Stimulated activated CD4-positive, alpha-beta T cell treated with anti-CD3 and anti-CD28 coated beads, Interleukin-12 subunit alpha, Interleukin-12 subunit beta, amount 100 ng/mL, for 48 hours (primary cell): ENCODE data around the gene ZNF541.

ENCODE experiments used
- DNase-seq, 3 donors: peaks; one replicate each; pipeline ENCODE4 v3.0.0-alpha.2; 2020; ENCODE audit warnings: low read depth in 2 of 3, low spot score in 1 of 3

ZNF541 gene

GRCh38 chr19:47547199-47547598 lies 25.7 kb downstream of the ZNF541 start:
- no peak for DNase-seq

GRCh38 chr19:47545061-47545948 lies 27.6 kb downstream of the ZNF541 start:
- DNase-seq: no peak

- DNase-seq: no peak
These were observed 28.5 kb downstream of the ZNF541 start for GRCh38 chr19:47544476-47544875.

DNA sequence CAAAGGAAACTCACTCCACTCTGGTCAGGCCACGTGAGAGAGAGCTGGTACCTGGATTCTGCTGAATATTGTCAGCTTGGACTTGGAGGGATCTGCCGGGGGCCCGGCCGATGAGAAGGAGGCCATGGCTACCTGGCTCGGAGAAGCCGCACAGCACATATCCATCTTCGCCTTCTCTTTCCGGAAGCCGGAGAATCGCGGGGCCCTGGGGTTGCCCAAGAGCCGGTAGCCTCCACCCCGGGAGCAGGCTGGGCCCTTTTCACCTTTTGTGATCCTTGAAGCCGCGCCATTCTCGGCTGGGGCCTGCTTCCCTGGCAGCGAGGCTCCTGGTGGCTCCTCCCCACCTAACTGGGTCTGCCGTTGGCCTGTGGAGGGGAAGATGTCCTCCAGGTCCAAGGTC lies 28.9 kb downstream of the ZNF541 start:
- DNase-seq: no peak

- no peak for DNase-seq
These were observed 30.9 kb downstream of the ZNF541 start for GRCh38 chr19:47542030-47542475.

GRCh38 chr19:47541518-47541917 lies 31.4 kb downstream of the ZNF541 start:
- DNase-seq: no peak

DNA sequence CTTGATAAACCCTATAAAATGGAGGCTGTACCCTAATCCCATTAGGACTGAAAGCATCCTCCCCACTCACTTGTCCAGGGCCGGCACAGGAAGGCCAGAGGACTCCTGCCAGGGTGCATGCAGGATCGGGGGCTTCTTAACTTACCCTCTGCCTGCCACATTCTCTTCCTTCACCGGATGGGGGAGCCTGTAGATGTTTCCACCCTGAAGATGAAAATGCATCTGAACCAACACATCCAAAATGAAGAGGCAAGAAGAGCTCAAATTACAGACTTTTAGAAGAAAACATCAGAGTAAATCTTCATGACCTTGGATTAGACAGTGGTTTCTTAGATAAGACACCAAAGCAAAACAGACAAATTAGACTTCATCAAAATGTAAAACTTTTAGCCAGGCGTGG lies 32.2 kb downstream of the ZNF541 start:
- DNase-seq: no peak

DNA sequence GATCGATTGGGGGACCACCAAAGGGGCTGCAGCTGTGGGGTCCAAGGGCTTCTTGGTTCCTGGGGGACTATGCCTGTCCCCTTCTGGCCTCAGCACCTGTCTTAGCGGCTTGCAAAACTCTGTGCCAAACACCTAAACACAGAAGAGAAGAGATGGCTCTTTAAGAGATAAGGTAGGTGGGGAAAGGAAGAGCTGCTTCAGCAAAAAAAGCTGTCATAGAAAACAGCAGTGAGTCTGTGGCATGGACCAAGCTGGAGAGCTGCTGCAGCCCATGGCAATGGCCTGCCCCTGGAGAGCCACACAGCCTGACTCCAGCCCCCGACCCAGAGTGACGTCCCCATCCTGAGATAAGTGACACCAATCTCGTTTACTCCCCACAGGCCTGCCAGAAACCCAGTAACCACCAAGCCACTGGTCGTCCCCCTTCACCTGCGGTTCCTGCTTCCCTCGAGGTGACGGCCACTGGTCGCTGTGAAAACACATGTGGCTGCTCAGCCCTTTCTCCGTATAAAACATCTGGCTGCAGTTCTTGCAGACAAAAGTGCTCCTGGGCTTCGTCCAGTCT lies 33.1 kb downstream of the ZNF541 start:
- no peak for DNase-seq

DNA sequence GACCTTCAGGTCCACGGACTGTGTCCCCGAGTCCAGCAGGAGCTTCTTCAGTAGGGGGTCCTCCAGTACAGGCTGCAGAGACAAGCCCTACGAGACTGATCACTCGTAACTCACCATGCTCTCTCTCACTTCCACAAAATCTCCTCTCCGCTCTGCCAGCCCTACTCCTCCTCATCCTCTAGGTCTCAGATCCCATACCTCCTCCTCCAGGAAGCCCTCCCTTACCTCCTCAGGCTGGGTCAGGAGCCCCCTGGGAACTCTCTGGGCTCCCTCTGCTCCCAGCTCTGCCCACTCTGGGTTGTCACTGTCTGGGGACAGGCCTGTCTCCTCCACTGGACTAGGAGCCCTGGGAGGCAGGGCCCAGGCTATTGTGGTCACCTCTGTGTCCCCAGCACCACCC lies 34.1 kb downstream of the ZNF541 start:
- DNase-seq: no peak

DNA sequence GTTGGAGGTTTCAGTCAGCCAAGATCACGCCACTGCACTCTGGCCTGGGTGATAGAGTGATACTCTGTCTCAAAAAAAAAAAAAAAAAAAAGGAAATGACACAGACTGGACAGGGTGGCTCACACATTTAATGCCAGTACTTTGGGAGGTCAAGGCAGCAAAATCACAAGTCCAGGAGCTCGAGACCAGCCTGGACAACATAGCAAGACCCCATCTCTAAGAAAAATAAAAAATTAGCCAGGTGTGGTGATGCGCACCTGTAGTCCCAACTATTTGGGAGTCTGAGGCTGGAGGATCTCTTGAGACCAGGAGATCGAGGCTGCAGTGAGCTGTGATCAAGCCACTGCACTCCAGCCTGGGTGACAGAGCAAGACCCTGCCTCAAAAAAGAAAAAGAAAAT lies 35.5 kb downstream of the ZNF541 start:
- DNase-seq: no peak

DNA sequence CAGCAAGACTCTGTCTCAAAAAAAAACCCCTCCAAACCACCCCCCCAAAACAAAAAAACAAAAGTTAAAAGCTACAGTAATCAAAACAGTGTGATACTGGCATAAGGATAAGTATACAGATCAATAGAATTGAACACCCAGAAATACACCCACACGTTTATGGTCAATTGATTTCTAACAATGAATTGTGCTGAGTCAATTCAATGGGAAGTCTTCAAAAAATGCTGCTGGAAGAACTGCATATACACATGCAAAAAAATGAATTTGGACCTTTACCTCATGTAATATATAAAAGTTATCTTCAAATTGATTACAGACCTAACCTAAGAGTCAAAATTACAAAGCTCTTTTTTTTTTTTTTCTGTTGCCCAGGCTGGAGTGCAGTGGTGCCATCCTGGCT lies 38.3 kb downstream of the ZNF541 start:
- no peak for DNase-seq

DNA sequence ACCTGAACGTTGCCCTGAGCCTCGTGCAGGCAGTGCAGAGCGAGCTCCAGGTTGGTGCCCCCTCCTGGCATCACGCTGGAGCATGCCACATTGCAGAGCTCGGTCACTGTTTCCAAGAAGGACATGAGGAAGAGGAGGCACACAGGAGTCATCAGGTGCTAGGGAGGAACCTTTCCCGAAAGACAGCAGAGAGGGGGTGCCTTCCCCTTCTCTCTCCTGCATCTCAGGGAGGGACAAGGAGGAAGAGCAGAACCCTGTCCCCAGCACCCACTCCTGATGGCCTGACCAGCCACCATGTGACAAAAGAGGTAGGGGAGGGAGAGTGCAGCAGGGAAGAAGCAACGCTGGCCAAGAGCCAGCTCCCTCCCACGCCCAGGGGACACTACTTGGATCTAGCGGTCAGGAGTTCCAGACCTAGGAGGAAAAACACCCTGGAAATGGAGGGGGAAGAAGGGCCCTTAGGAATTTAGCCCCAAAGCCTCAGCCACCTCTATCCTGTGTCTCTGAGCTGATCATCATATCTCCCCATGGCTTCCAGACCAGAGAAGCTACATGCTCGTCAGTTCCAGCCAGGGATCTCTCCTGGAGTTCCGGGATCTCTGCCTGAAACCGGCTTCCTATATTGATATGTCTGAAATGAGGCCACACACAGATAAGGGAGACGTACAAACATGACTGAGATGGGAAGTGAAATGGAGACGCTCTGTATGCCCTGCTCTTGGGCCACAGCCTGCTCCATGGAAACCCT lies 41.1 kb downstream of the ZNF541 start:
- no peak for DNase-seq

DNA sequence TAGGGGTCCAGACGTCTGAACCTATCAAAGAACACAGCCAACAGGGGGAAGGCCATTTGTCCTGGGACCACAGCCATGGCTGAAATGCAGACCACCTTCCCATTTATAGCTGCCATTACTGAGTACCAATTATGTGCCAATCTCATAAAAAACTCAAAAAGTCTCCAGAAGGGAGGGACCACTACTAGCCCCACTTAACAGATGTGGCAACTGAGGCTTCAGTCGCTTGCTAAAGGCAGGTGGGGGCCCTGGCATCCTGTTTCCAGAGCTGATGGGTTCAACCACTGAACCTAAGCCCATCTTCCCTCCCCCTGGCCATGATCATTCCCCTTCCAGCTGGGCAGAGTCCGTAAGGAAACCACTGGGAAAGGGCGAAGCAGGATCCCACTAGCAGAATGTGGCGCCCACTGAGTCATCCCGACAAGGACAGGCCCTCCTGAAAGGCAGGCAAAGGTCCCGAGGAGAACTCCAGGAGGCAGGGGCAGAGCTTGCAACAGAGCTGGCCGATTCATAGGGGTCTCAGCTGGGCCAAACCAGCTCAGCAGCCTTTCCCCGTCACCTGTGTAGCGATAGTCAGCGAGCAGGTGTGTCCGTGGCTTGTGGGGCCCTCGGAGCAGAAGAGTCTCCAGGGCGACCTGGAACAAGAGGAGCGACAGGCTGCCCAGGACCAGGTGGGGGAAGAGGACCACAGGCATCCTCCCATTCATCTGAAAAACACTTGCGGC lies 43.8 kb downstream of the ZNF541 start:
- no peak for DNase-seq

DNA sequence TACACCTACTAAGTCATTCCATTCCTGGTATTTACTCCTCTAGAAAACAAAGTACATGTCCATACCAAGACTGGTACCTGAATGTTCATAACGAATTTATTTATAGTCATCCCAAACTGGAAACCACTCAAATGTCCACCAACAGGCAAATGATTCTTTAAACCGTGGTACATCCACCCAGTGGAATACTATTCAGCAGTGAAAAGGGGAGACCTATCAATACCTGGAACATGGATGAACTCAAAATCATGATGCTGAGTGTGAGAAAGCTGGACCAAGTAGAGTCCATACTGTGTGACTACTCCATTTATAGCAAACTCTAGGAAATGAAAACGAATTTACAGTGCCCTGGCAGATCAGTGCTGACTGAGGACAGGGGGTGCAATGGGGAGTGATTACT lies 46.1 kb downstream of the ZNF541 start:
- DNase-seq: no peak

DNA sequence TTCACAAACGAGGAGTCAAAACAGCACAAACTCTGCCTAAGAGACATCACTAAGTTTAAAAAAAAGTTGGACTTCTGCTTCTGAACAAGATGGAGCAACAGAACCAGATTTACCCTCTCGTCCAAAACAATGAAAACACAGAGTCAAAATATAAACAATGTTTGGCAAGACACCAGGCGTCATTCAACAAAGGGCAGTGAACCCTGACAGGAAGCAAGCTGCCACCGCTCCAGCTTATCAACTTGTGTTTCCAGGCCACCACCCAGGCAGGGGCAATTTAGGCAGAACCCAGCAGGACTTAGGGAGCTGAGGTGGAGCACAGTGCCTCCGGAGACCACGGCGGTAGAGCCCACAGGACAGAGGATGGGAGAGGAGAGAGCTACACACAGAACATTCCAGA lies 49.5 kb downstream of the ZNF541 start:
- no peak for DNase-seq
